ENCODE data around the gene BBS7. TPM values are rescaled to one million over a fixed set of nuclear protein-coding genes. Genes with fewer than 3 reads are reported as not detected.

Gene BBS7
- total RNA-seq, 2 experiments from 2014 or later: 10.7 to 25.8 TPM

DNA sequence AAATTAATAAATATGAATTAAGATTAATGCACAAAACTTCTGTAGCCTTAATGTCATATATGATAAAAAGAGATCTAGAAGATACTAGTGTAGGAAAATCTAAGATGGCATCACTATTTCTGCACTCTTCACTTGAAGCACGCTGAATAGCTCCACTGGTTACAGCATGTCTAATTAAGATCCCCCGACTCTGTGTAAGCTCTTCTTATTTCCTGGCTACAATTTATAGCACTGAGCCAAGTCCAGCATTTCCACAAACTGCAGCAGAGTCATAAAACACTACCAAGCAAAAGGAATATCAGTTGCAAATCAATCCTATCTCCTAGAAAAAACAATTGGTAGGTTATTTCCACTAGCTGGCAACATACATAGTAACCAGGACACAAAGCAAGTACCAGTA lies 45.3 kb downstream of the BBS7 start:
- CTCF ChIA-PET (ENCODE audit: unreplicated experiment): no interaction called here
- intact Hi-C loops (cut with micrococcal nuclease; ENCODE audit: unreplicated experiment): loop anchor here (1.0 to 10.0 kb wide), 4 partner anchors 45 to 1097 kb away; partner anchors contain the start of genes BBS12, BBS7, BLTP1 and NUDT6
- DNase-seq (ENCODE audit: low spot score): peak; percentile 17
- Histone ChIP-seq H4K20me1 (ENCODE audit: insufficient read depth, low read length) (peaks cover 24% of the 10 kb centered on the region), H3K36me3 (ENCODE audit: insufficient read depth, low read length) (peaks cover 62% of the 10 kb centered on the region), H3K9me2 (ENCODE audit: insufficient read depth, low read length) (no peaks in the 10 kb centered on the region), H3K4me1 (ENCODE audit: insufficient read depth, low read length, poor library complexity, severe bottlenecking) (peaks cover 35% of the 10 kb centered on the region), H3K4me3 (ENCODE audit: low read depth, low read length, poor library complexity, severe bottlenecking) (no peak overlapping the region), H3K4me2 (ENCODE audit: low read length) (peak overlapping the region; percentile 89; the same call in 1 of the 2 replicates), H3K79me2 (ENCODE audit: insufficient read depth, low read depth, low read length) (peaks cover 37% of the 10 kb centered on the region), H3K27ac (ENCODE audit: low read depth, low read length, poor library complexity, severe bottlenecking) (no peak overlapping the region), H3K9me3 (ENCODE audit: low read length) (no peaks in the 10 kb centered on the region), H2AFZ (ENCODE audit: low read length) (peak overlapping the region; percentile 74; the same call in 1 of the 2 replicates)
- TF ChIP-seq CTCF (conservative IDR thresholded peaks at IDR 0.05; ENCODE audit: low read length) (no peak), EZH2phosphoT487 (IDR thresholded peaks at IDR 0.05; ENCODE audit: borderline replicate concordance, low read depth, low read length) (no peak)
- no TSS peak for BruUV-seq (replicated peaks)
- POLR2A ChIA-PET: interaction anchor here (0.6 to 3.7 kb wide), 7 partner anchors 10 to 45 kb away, joined by 4 to 29 read pairs (median 16); partner anchors contain the start of genes BBS7 and EXOSC9

- H3K9me3 ChIP-seq (ENCODE audit: low read length): no peaks in the 10 kb centered on the region
- BruUV-seq (replicated peaks): TSS peak; percentile 96
- peak; percentile 26; the same call in 1 of the 2 replicates for TF ChIP-seq CTCF (conservative IDR thresholded peaks at IDR 0.05; ENCODE audit: low read length)
- no peak for TF ChIP-seq EZH2phosphoT487 (IDR thresholded peaks at IDR 0.05; ENCODE audit: borderline replicate concordance, low read depth, low read length)
- no peak for DNase-seq (ENCODE audit: low spot score)
- peak overlapping the region; percentile 87 for H3K27ac ChIP-seq (ENCODE audit: low read depth, low read length, poor library complexity, severe bottlenecking)
- intact Hi-C loops (cut with micrococcal nuclease; ENCODE audit: unreplicated experiment): loop anchor here (1.0 to 10.0 kb wide), 4 partner anchors 46 to 1098 kb away; partner anchors contain the start of genes BBS12, BBS7, BLTP1 and NUDT6
- H3K36me3 ChIP-seq (ENCODE audit: insufficient read depth, low read length): peaks cover 65% of the 10 kb centered on the region
- peak overlapping the region; percentile 96 for H3K4me3 ChIP-seq (ENCODE audit: low read depth, low read length, poor library complexity, severe bottlenecking)
- peak overlapping the region; percentile 96 for H2AFZ ChIP-seq (ENCODE audit: low read length)
- CTCF ChIA-PET (ENCODE audit: unreplicated experiment): no interaction called here
- peak overlapping the region; percentile 89 for H3K4me2 ChIP-seq (ENCODE audit: low read length)
- peaks cover 42% of the 10 kb centered on the region for H3K4me1 ChIP-seq (ENCODE audit: insufficient read depth, low read length, poor library complexity, severe bottlenecking)
- peaks cover 43% of the 10 kb centered on the region for H3K79me2 ChIP-seq (ENCODE audit: insufficient read depth, low read depth, low read length)
- H3K9me2 ChIP-seq (ENCODE audit: insufficient read depth, low read length): no peaks in the 10 kb centered on the region
- POLR2A ChIA-PET: interaction anchor here (0.5 to 3.7 kb wide), 12 partner anchors 9 to 1095 kb away, joined by 3 to 29 read pairs (median 4); partner anchors contain the start of genes BBS7 and EXOSC9
- peaks cover 25% of the 10 kb centered on the region for H4K20me1 ChIP-seq (ENCODE audit: insufficient read depth, low read length)
Measured at GRCh38 chr4:121824171-121824527, 46.1 kb downstream of the BBS7 start.

All from OCI-LY7 (cell line).